ENCODE data around the gene SLC2A3. TPM values are rescaled to one million over a fixed set of nuclear protein-coding genes. Genes with fewer than 3 reads are reported as not detected.
A peak's percentile ranks its signal among the peaks of the same experiment; 100 is the strongest.
"Not testable (repeated sequence)": the region's sequence is repeated elsewhere in the genome, so short reads cannot be mapped to it uniquely, and the experiment has no call there.

SLC2A3 gene
- polyA plus RNA-seq (2011; rRNA removed), result 40.1 and 57.3 TPM in 2 replicates
- 73.1 and 83.9 TPM in 2 replicates for polyA minus RNA-seq (2011; rRNA and poly(A)+ RNA removed)

GRCh38 chr12:7935590-7936581 is at the start of gene SLC2A3:
Gene SLC2A3 (minus strand): TSS chr12:7936187. CDS start chr12:7936034, 153 bp downstream.
- ChIA-PET CTCF (interaction anchor here (0.8 to 3.8 kb wide), 5 partner anchors 13 to 97 kb away, joined by 4 to 30 read pairs (median 5); partner anchors contain the start of gene FOXJ2), POLR2A (interaction anchor here (0.5 to 1.6 kb wide), 34 partner anchors 11 to 1734 kb away, joined by 3 to 105 read pairs (median 4); no protein-coding TSS in a partner anchor)
- no peak for TF ChIP-seq CTCF (IDR thresholded peaks at IDR 0.05; ENCODE audit: insufficient read depth, low read depth, low read length)
- Histone ChIP-seq H3K4me3 (ENCODE audit: low read depth, low read length) (peak within 1 kb of the TSS; percentile 75), H3K27me3 (ENCODE audit: control insufficient read depth, insufficient read depth, low read length) (no peaks in the 10 kb centered on the region), H3K36me3 (ENCODE audit: control insufficient read depth, insufficient read depth, low read length) (peaks cover 6% of the 10 kb centered on the region)
- peak; percentile 62 for DNase-seq (ENCODE audit: low read depth)

GRCh38 chr12:7984900-7985299 is 48.9 kb upstream of the SLC2A3 start:
- no peak for DNase-seq (ENCODE audit: low read depth)
- no peak for TF ChIP-seq CTCF (IDR thresholded peaks at IDR 0.05; ENCODE audit: insufficient read depth, low read depth, low read length)
- ChIA-PET POLR2A (no interaction called here), CTCF (interaction anchor here (1.2 kb wide), 1 partner anchor 14 kb away, joined by 5 read pairs; no protein-coding TSS in a partner anchor)
- Histone ChIP-seq H3K36me3 (ENCODE audit: control insufficient read depth, insufficient read depth, low read length) (no peaks in the 10 kb centered on the region), H3K4me3 (ENCODE audit: low read depth, low read length) (no peak overlapping the region), H3K27me3 (ENCODE audit: control insufficient read depth, insufficient read depth, low read length) (no peaks in the 10 kb centered on the region)

GRCh38 chr12:7983460-7983859 is 47.5 kb upstream of the SLC2A3 start:
- POLR2A ChIA-PET; DNase-seq (ENCODE audit: low read depth); CTCF ChIA-PET; H3K36me3 ChIP-seq (ENCODE audit: control insufficient read depth, insufficient read depth, low read length); H3K4me3 ChIP-seq (ENCODE audit: low read depth, low read length); H3K27me3 ChIP-seq (ENCODE audit: control insufficient read depth, insufficient read depth, low read length): not testable (repeated sequence)

- H3K4me3 ChIP-seq (ENCODE audit: low read depth, low read length); H3K27me3 ChIP-seq (ENCODE audit: control insufficient read depth, insufficient read depth, low read length); DNase-seq (ENCODE audit: low read depth); CTCF ChIA-PET; H3K36me3 ChIP-seq (ENCODE audit: control insufficient read depth, insufficient read depth, low read length); POLR2A ChIA-PET: not testable (repeated sequence)
Measured at GRCh38 chr12:7983019-7983418, 47.0 kb upstream of the SLC2A3 start.

- POLR2A ChIA-PET; H3K36me3 ChIP-seq (ENCODE audit: control insufficient read depth, insufficient read depth, low read length); H3K4me3 ChIP-seq (ENCODE audit: low read depth, low read length); H3K27me3 ChIP-seq (ENCODE audit: control insufficient read depth, insufficient read depth, low read length); DNase-seq (ENCODE audit: low read depth); CTCF ChIA-PET: not testable (repeated sequence)
Measured at GRCh38 chr12:7982332-7982735, 46.3 kb upstream of the SLC2A3 start.

GRCh38 chr12:7981446-7981845 is 45.5 kb upstream of the SLC2A3 start:
- ChIA-PET CTCF (no interaction called here), POLR2A (no interaction called here)
- DNase-seq (ENCODE audit: low read depth), result no peak
- no peaks in the 10 kb centered on the region for H3K27me3 ChIP-seq (ENCODE audit: control insufficient read depth, insufficient read depth, low read length)
- no peak for TF ChIP-seq CTCF (IDR thresholded peaks at IDR 0.05; ENCODE audit: insufficient read depth, low read depth, low read length)
- no peaks in the 10 kb centered on the region for H3K36me3 ChIP-seq (ENCODE audit: control insufficient read depth, insufficient read depth, low read length)
- no peak overlapping the region for H3K4me3 ChIP-seq (ENCODE audit: low read depth, low read length)

- POLR2A ChIA-PET; H3K36me3 ChIP-seq (ENCODE audit: control insufficient read depth, insufficient read depth, low read length); H3K4me3 ChIP-seq (ENCODE audit: low read depth, low read length); CTCF ChIA-PET; H3K27me3 ChIP-seq (ENCODE audit: control insufficient read depth, insufficient read depth, low read length); DNase-seq (ENCODE audit: low read depth): not testable (repeated sequence)
Measured at GRCh38 chr12:7977351-7978124, 41.6 kb upstream of the SLC2A3 start.

Measured in BJ (cell line).